B cell (primary cell): ENCODE results near the gene AXL.

ENCODE experiments used
- CTCF ChIP-seq: fragments of 200-600 bp; IDR thresholded peaks from one replicate; pipeline ENCODE4 v1.8.0; 2022; ENCODE audit warnings: antibody characterized with exemption, mild to moderate bottlenecking
- EZH2 ChIP-seq: IDR thresholded peaks from 2 replicates; pipeline ENCODE4 v1.6.1; 2012; ENCODE audit warnings: borderline replicate concordance, low read depth, mild to moderate bottlenecking, moderate library complexity, low read length; ENCODE audit not compliant: insufficient read depth, poor library complexity, severe bottlenecking

- no peak for TF ChIP-seq EZH2
- TF ChIP-seq CTCF = no peak
Measured at GRCh38 chr19:41300555-41300954, 81.5 kb downstream of the AXL start.
